CD14-positive monocyte (primary cell): ENCODE data around the gene DSP. TPM values are rescaled to one million over a fixed set of nuclear protein-coding genes. Genes with fewer than 3 reads are reported as not detected.

Experiments
- DNase-seq, 3 donors: peaks; one replicate each; pipeline ENCODE4 v3.0.0-alpha.2; 2011 to 2022
- H2AFZ ChIP-seq: 2 replicates; pipeline ENCODE4 v1.6.0; 2012; ENCODE audit warnings: mild to moderate bottlenecking, low read depth, low read length, inconsistent platforms; ENCODE audit not compliant: insufficient read depth, poor library complexity, severe bottlenecking
- H3K27ac ChIP-seq, 2 donors: 1 replicate in 1 of 2; 2 replicates in 1 of 2; pipeline ENCODE4 v1.5.1; 2012 to 2013; ENCODE audit warnings: low read length in 2 of 2, control low read depth in 1 of 2, inconsistent platforms in 1 of 2, low read depth in 1 of 2, mild to moderate bottlenecking in 1 of 2
- H3K27me3 ChIP-seq, 2 donors: one replicate each; pipeline versions ENCODE4 v1.6.0 to v1.6.1; 2011 to 2013; ENCODE audit warnings: low read length in 2 of 2; ENCODE audit not compliant: control insufficient read depth in 2 of 2, insufficient read depth in 2 of 2
- H3K36me3 ChIP-seq, 2 donors: replicated peaks in 1 of 2; 1 replicate in 1 of 2; 2 replicates in 1 of 2; pipeline versions ENCODE4 v1.5.1 to v1.6.1; 2012 to 2013; ENCODE audit warnings: low read length in 2 of 2, control low read depth in 1 of 2, inconsistent platforms in 1 of 2, mild to moderate bottlenecking in 1 of 2; ENCODE audit not compliant: insufficient read depth in 2 of 2, control insufficient read depth in 1 of 2
- H3K4me1 ChIP-seq, 2 donors: 1 replicate in 1 of 2; 2 replicates in 1 of 2; pipeline versions ENCODE4 v1.5.1 to v1.6.1; 2012 to 2013; ENCODE audit warnings: low read length in 2 of 2, control low read depth in 1 of 2, inconsistent platforms in 1 of 2, mild to moderate bottlenecking in 1 of 2, moderate library complexity in 1 of 2; ENCODE audit not compliant: insufficient read depth in 2 of 2, control insufficient read depth in 1 of 2
- H3K4me2 ChIP-seq: replicated peaks from 2 replicates; pipeline ENCODE3; 2012; ENCODE audit warnings: low read length, moderate library complexity, mild to moderate bottlenecking; ENCODE audit not compliant: poor library complexity, severe bottlenecking; ENCODE audit errors: extremely low read depth
- H3K4me3 ChIP-seq, 3 experiments: fragments of 200-600 bp in 1 of 3; sonication (generic) in 1 of 3; replicated peaks in 1 of 3; 1 replicate in 2 of 3; 2 replicates in 1 of 3; pipeline ENCODE4 v1.5.1; 2011 to 2013; ENCODE audit warnings: low read length in 3 of 3, mild to moderate bottlenecking in 3 of 3, control low read depth in 2 of 3, low read depth in 2 of 3, inconsistent platforms in 1 of 3, moderate library complexity in 1 of 3
- H3K79me2 ChIP-seq: 2 replicates; pipeline ENCODE4 v1.6.0; 2012; ENCODE audit warnings: mild to moderate bottlenecking, control low read depth, inconsistent platforms, low read length, moderate library complexity; ENCODE audit not compliant: insufficient read depth
- H3K9ac ChIP-seq: 2 replicates; pipeline ENCODE4 v1.6.0; 2017; ENCODE audit warnings: low read length, mild to moderate bottlenecking; ENCODE audit not compliant: insufficient read depth, poor library complexity, severe bottlenecking
- H3K9me3 ChIP-seq, 2 donors: replicated peaks in 1 of 2; 1 replicate in 1 of 2; 2 replicates in 1 of 2; pipeline versions ENCODE4 v1.5.1 to v1.6.1; 2012 to 2013; ENCODE audit warnings: low read length in 2 of 2, control low read depth in 1 of 2; ENCODE audit not compliant: control insufficient read depth in 1 of 2, insufficient read depth in 1 of 2
- H4K20me1 ChIP-seq: 2 replicates; pipeline ENCODE4 v1.6.0; 2012; ENCODE audit warnings: mild to moderate bottlenecking, low read length, control low read depth, moderate library complexity; ENCODE audit not compliant: insufficient read depth
- H3K27ac Mint-ChIP-seq, 7 donors: one replicate each; pipeline ENCODE4 v1.8.0; 2020; ENCODE audit warnings: mild to moderate bottlenecking in 7 of 7, mixed read lengths in 7 of 7, moderate library complexity in 6 of 7, inconsistent platforms in 2 of 7
- H3K27me3 Mint-ChIP-seq, 3 donors: one replicate each; pipeline ENCODE4 v1.8.0; 2021 to 2022; ENCODE audit warnings: low read depth in 3 of 3, mild to moderate bottlenecking in 3 of 3, mixed read lengths in 3 of 3, moderate library complexity in 3 of 3, inconsistent platforms in 1 of 3
- H3K36me3 Mint-ChIP-seq, 2 donors: one replicate each; pipeline ENCODE4 v1.8.0; 2020; ENCODE audit warnings: mixed read lengths in 2 of 2, inconsistent platforms in 1 of 2, mild to moderate bottlenecking in 1 of 2
- H3K4me1 Mint-ChIP-seq: one replicate; pipeline ENCODE4 v1.8.0; 2020; ENCODE audit warnings: mild to moderate bottlenecking, mixed read lengths
- H3K4me3 Mint-ChIP-seq, 2 donors: one replicate each; pipeline ENCODE4 v1.8.0; 2020; ENCODE audit warnings: mild to moderate bottlenecking in 2 of 2, mixed read lengths in 2 of 2, moderate library complexity in 1 of 2
- H3K9me3 Mint-ChIP-seq, 7 donors: one replicate each; pipeline ENCODE4 v1.8.0; 2020 to 2022; ENCODE audit warnings: mixed read lengths in 7 of 7, mild to moderate bottlenecking in 6 of 7, moderate library complexity in 6 of 7, inconsistent platforms in 2 of 7
- WGBS: methylation state at CpG from one replicate; pipeline ENCODE4 v1.1.5; 2013; ENCODE audit warnings: missing lambda C conversion rate; ENCODE audit not compliant: insufficient coverage; 5-methylcytosine and 5-hydroxymethylcytosine counted together
- intact Hi-C, 2 donors: fragments of 100-400 bp; cut with micrococcal nuclease; formaldehyde crosslinking; loops; one replicate each; pipeline versions ENCODE4 v1.15.0 to v1.15.1; 2023
- polyA plus RNA-seq, 3 donors: library from polyadenylated mRNA; depleted of rRNA in 1 of 3; unstranded in 2 of 3; stranded (reverse) in 1 of 3; fragments of 300-500 nt in 2 of 3; fragments of >200 nt in 1 of 3; fragmentation: Illumina TruSeq in 2 of 3; gene quantifications; 1 replicate in 2 of 3; 2 replicates in 1 of 3; pipeline ENCODE4 v1.2.3, GENCODE V29; 2012 to 2021
- TF ChIP-seq, protein P1 (sequence below): fragments of 200-600 bp; IDR thresholded peaks from one replicate; pipeline ENCODE4 v1.8.0; 2022; ENCODE audit warnings: antibody characterized with exemption, mild to moderate bottlenecking

DSP gene
- polyA plus RNA-seq, 3 donors, result not detected

- Mint-ChIP-seq H3K27me3 (peaks cover 0 to 4% (median 3%) of the 10 kb centered on the region in 3 donors), H3K27ac (no peak overlapping the region), H3K4me1 (peaks cover 8% of the 10 kb centered on the region), H3K4me3 (no peak overlapping the region), H3K36me3 (no peaks in the 10 kb centered on the region), H3K9me3 (peaks cover 0 to 1% (median 0%) of the 10 kb centered on the region in 7 donors)
- Histone ChIP-seq H3K9ac (no peak overlapping the region), H3K36me3 (no peaks in the 10 kb centered on the region), H3K4me3 (no peak overlapping the region), H2AFZ (no peak overlapping the region), H3K27ac (no peak overlapping the region), H3K9me3 (no peaks in the 10 kb centered on the region), H3K4me2 (no peak overlapping the region), H4K20me1 (no peaks in the 10 kb centered on the region), H3K4me1 (peaks cover 3 to 7% of the 10 kb centered on the region in 2 donors), H3K27me3 (no peaks in the 10 kb centered on the region), H3K79me2 (no peaks in the 10 kb centered on the region)
- DNase-seq, result no peak
- intact Hi-C loops, result no loop called here
- TF ChIP-seq, protein P1, sequence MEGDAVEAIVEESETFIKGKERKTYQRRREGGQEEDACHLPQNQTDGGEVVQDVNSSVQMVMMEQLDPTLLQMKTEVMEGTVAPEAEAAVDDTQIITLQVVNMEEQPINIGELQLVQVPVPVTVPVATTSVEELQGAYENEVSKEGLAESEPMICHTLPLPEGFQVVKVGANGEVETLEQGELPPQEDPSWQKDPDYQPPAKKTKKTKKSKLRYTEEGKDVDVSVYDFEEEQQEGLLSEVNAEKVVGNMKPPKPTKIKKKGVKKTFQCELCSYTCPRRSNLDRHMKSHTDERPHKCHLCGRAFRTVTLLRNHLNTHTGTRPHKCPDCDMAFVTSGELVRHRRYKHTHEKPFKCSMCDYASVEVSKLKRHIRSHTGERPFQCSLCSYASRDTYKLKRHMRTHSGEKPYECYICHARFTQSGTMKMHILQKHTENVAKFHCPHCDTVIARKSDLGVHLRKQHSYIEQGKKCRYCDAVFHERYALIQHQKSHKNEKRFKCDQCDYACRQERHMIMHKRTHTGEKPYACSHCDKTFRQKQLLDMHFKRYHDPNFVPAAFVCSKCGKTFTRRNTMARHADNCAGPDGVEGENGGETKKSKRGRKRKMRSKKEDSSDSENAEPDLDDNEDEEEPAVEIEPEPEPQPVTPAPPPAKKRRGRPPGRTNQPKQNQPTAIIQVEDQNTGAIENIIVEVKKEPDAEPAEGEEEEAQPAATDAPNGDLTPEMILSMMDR, result no peak
- WGBS, result no CpG with 5 or more reads among the region's 2 CpGs
These were observed 87.8 kb downstream of the DSP start for GRCh38 chr6:7629321-7629720.

DNA sequence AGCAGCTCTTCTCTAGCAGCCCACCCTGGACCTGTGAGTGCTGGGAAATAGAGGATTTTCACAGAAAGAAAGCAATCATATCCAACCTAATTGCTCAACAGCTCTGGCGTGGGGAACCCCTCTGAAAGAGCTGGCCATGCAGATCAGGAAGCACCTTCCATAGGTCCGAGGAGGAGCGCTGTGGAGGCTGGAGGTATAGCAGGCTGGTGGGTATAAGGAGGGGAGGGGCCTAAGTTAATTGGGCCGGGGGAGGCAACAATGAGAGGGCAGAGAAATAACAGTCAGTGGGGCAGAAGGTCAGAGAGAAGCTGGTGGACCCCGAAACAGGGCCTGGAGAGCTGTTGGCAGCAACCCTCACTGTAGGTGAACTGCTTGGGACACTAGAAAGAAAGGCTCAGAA lies 89.3 kb downstream of the DSP start:
- Histone ChIP-seq H3K9ac (no peak overlapping the region), H3K9me3 (no peaks in the 10 kb centered on the region), H4K20me1 (no peaks in the 10 kb centered on the region), H3K4me2 (no peak overlapping the region), H3K4me1 (no peaks in the 10 kb centered on the region), H3K79me2 (no peaks in the 10 kb centered on the region), H2AFZ (no peak overlapping the region), H3K36me3 (no peaks in the 10 kb centered on the region), H3K27me3 (no peaks in the 10 kb centered on the region), H3K4me3 (no peak overlapping the region), H3K27ac (no peak overlapping the region)
- intact Hi-C loops, result no loop called here
- DNase-seq, result no peak
- no peaks in the 10 kb centered on the region for H3K36me3 Mint-ChIP-seq
- peaks cover 0 to 4% (median 3%) of the 10 kb centered on the region in 3 donors for H3K27me3 Mint-ChIP-seq
- H3K27ac Mint-ChIP-seq, result no peak overlapping the region
- WGBS, result 89% methylated on average over 4 of the region's 5 CpGs
- H3K4me1 Mint-ChIP-seq, result no peaks in the 10 kb centered on the region
- H3K9me3 Mint-ChIP-seq, result peaks cover 0 to 7% (median 0%) of the 10 kb centered on the region in 7 donors
- TF ChIP-seq, protein P1, result no peak
- no peak overlapping the region for H3K4me3 Mint-ChIP-seq
